GM23338 (cell line): ENCODE results near the gene AGBL4. TPM values are rescaled to one million over a fixed set of nuclear protein-coding genes. Genes with fewer than 3 reads are reported as not detected.

ENCODE experiments used
- ATAC-seq: fragments of 200-7000 bp; cut with Tn5 transposase; 3 replicates; pipeline ENCODE4 v1.9.1; 2020
- DNase-seq: peaks from one replicate; pipeline ENCODE4 v3.0.0-alpha.2; 2015; ENCODE audit warnings: low spot score
- H2AFZ ChIP-seq: fragments of 200-600 bp; sonication (generic); 2 replicates; pipeline ENCODE4 v1.8.0; 2016; ENCODE audit warnings: antibody characterized with exemption, mild to moderate bottlenecking, moderate library complexity
- H3F3A ChIP-seq: fragments of 200-600 bp; sonication (generic); replicated peaks from 2 replicates; pipeline ENCODE4 v1.8.0; 2017; ENCODE audit warnings: antibody characterized with exemption, mixed run types, low read depth
- H3K27ac ChIP-seq: fragments of 200-600 bp; sonication (generic); 2 replicates; pipeline ENCODE4 v1.6.1; 2016; ENCODE audit warnings: low read depth
- H3K27me3 ChIP-seq: fragments of 200-600 bp; sonication (generic); 2 replicates; pipeline ENCODE4 v1.8.0; 2016; ENCODE audit warnings: mild to moderate bottlenecking, mixed run types, moderate library complexity; ENCODE audit not compliant: insufficient read depth
- H3K36me3 ChIP-seq: fragments of 200-600 bp; sonication (generic); 2 replicates; pipeline ENCODE4 v1.8.0; 2016; ENCODE audit warnings: mild to moderate bottlenecking; ENCODE audit not compliant: insufficient read depth
- H3K4me1 ChIP-seq: fragments of 200-600 bp; sonication (generic); 2 replicates; pipeline ENCODE4 v1.8.0; 2016; ENCODE audit warnings: mild to moderate bottlenecking, moderate library complexity; ENCODE audit not compliant: insufficient read depth
- H3K4me2 ChIP-seq: fragments of 200-600 bp; sonication (generic); 2 replicates; pipeline ENCODE4 v1.7.1; 2017; ENCODE audit warnings: mixed run types
- H3K4me3 ChIP-seq: fragments of 200-600 bp; sonication (generic); 2 replicates; pipeline ENCODE4 v1.6.1; 2016; ENCODE audit warnings: mixed run types
- H3K79me2 ChIP-seq: fragments of 200-600 bp; sonication (generic); replicated peaks from 2 replicates; pipeline ENCODE4 v1.8.0; 2017; ENCODE audit warnings: mild to moderate bottlenecking; ENCODE audit not compliant: insufficient read depth
- H3K9me2 ChIP-seq: fragments of 200-600 bp; sonication (generic); 2 replicates; pipeline ENCODE4 v1.8.0; 2017; ENCODE audit not compliant: insufficient read depth
- H4K20me1 ChIP-seq: fragments of 200-600 bp; sonication (generic); replicated peaks from 2 replicates; pipeline ENCODE4 v1.8.0; 2017; ENCODE audit warnings: mild to moderate bottlenecking; ENCODE audit not compliant: insufficient read depth
- H3K27ac Mint-ChIP-seq: 2 replicates; pipeline ENCODE4 v1.8.0; 2020; ENCODE audit warnings: inconsistent platforms, mild to moderate bottlenecking, moderate library complexity, mixed read lengths
- H3K27me3 Mint-ChIP-seq: 3 replicates; pipeline ENCODE4 v1.8.0; 2022; ENCODE audit warnings: low read depth, mild to moderate bottlenecking, moderate library complexity, mixed read lengths, inconsistent platforms; ENCODE audit not compliant: insufficient read depth, poor library complexity
- H3K36me3 Mint-ChIP-seq: 3 replicates; pipeline ENCODE4 v1.8.0; 2021; ENCODE audit warnings: low read depth, mild to moderate bottlenecking, inconsistent platforms, moderate library complexity, mixed read lengths
- H3K4me1 Mint-ChIP-seq: 3 replicates; pipeline ENCODE4 v1.8.0; 2020; ENCODE audit warnings: mild to moderate bottlenecking, inconsistent platforms, mixed read lengths
- H3K4me3 Mint-ChIP-seq: 3 replicates; pipeline ENCODE4 v1.8.0; 2021; ENCODE audit warnings: moderate library complexity, mild to moderate bottlenecking, inconsistent platforms, mixed read lengths
- H3K9me3 Mint-ChIP-seq: 3 replicates; pipeline ENCODE4 v1.8.0; 2020; ENCODE audit warnings: moderate library complexity, mild to moderate bottlenecking, inconsistent platforms, mixed read lengths
- CREB1 ChIP-seq: fragments of 250-450 bp; sonication (Bioruptor Pico); IDR thresholded peaks from 2 replicates; pipeline ENCODE4 v1.5.0; 2020; ENCODE audit warnings: low read depth, mild to moderate bottlenecking, moderate library complexity
- CTCF ChIP-seq, 2 experiments: fragments of 200-600 bp in 1 of 2; sonication (generic) in 1 of 2; conservative IDR thresholded peaks; 2 replicates each; pipeline versions ENCODE4 v1.5.1 to v1.6.1; 2016 to 2017; ENCODE audit warnings: antibody characterized with exemption in 2 of 2, low read depth in 2 of 2, mild to moderate bottlenecking in 2 of 2, moderate library complexity in 1 of 2
- EZH2 ChIP-seq: fragments of 200-600 bp; sonication (generic); IDR thresholded peaks from one replicate; pipeline ENCODE4 v1.8.0; 2017; ENCODE audit warnings: antibody characterized with exemption, mild to moderate bottlenecking, low read depth; ENCODE audit not compliant: unreplicated experiment
- EZH2phosphoT487 ChIP-seq: fragments of 200-600 bp; sonication (generic); IDR thresholded peaks from one replicate; pipeline ENCODE4 v1.8.1; 2018; ENCODE audit warnings: antibody characterized with exemption; ENCODE audit not compliant: unreplicated experiment
- JUNB ChIP-seq: IDR thresholded peaks from one replicate; pipeline ENCODE4 v1.6.1; 2016; ENCODE audit warnings: antibody characterized with exemption; ENCODE audit not compliant: unreplicated experiment
- NANOG ChIP-seq: IDR thresholded peaks from 2 replicates; pipeline ENCODE4 v1.6.1; 2016; ENCODE audit warnings: antibody characterized with exemption, borderline replicate concordance
- POLR2AphosphoS5 ChIP-seq: IDR thresholded peaks from 2 replicates; pipeline ENCODE4 v1.6.1; 2016; ENCODE audit warnings: antibody characterized with exemption, low read depth
- REST ChIP-seq: IDR thresholded peaks from one replicate; pipeline ENCODE4 v1.6.1; 2018; ENCODE audit warnings: antibody characterized with exemption; ENCODE audit not compliant: unreplicated experiment
- STAT1 ChIP-seq: IDR thresholded peaks from one replicate; pipeline ENCODE4 v1.6.1; 2016; ENCODE audit warnings: antibody characterized with exemption; ENCODE audit not compliant: unreplicated experiment
- ZNF114 ChIP-seq: fragments of 250-450 bp; sonication (Bioruptor Pico); IDR thresholded peaks from 2 replicates; pipeline ENCODE4 v1.5.0; 2020; ENCODE audit warnings: mild to moderate bottlenecking, moderate library complexity
- ZNF331 ChIP-seq: fragments of 250-450 bp; sonication (Bioruptor Pico); IDR thresholded peaks from 2 replicates; pipeline ENCODE4 v1.5.0; 2020; ENCODE audit warnings: low read depth, mild to moderate bottlenecking, moderate library complexity
- ZNF462 ChIP-seq: fragments of 250-450 bp; sonication (Bioruptor Pico); IDR thresholded peaks from 2 replicates; pipeline ENCODE4 v1.5.0; 2020; ENCODE audit warnings: mild to moderate bottlenecking, moderate library complexity
- polyA plus RNA-seq: library from polyadenylated mRNA; unstranded; fragments of >200 nt; fragmentation: Nextera tagmentation; extraction: Ambion mirVana; gene quantifications from 2 replicates; pipeline ENCODE4 v1.2.1, GENCODE V29; 2016
- total RNA-seq: library from RNA; depleted of rRNA; stranded (reverse); fragments of >200 nt; shearing (Covaris generic); gene quantifications from 2 replicates; pipeline ENCODE4 v1.2.3, GENCODE V29; 2014

Gene AGBL4
- total and polyA plus RNA-seq, 2 experiments from 2014 or later = 0.91 to 1.5 TPM

GRCh38 chr1:49190138-49190537 is 833.6 kb downstream of the AGBL4 start:
- Histone ChIP-seq H3K36me3 (peaks cover 6% of the 10 kb centered on the region; the same call in 1 of the 2 replicates), H3K9me2 (no peaks in the 10 kb centered on the region), H3K4me3 (no peak overlapping the region), H3F3A (no peaks in the 10 kb centered on the region), H3K4me1 (no peaks in the 10 kb centered on the region), H4K20me1 (no peaks in the 10 kb centered on the region), H3K27me3 (no peaks in the 10 kb centered on the region), H3K79me2 (no peaks in the 10 kb centered on the region), H3K27ac (no peak overlapping the region), H3K4me2 (no peak overlapping the region), H2AFZ (no peak overlapping the region)
- H3K27me3 Mint-ChIP-seq = no peaks in the 10 kb centered on the region
- TF ChIP-seq EZH2phosphoT487 (no peak), ZNF331 (CRISPR knock-in tag) (no peak), ZNF462 (CRISPR knock-in tag) (no peak), STAT1 (no peak), JUNB (no peak), REST (no peak), CTCF (conservative IDR thresholded peaks at IDR 0.05; ENCODE audit: low read depth in 2 of 2) (no peak), EZH2 (no peak), CREB1 (CRISPR knock-in tag) (no peak), ZNF114 (CRISPR knock-in tag) (no peak), POLR2AphosphoS5 (no peak), NANOG (no peak)
- DNase-seq (no peak), ATAC-seq (no peak)
- no peaks in the 10 kb centered on the region for H3K4me1 Mint-ChIP-seq
- peaks cover 26% of the 10 kb centered on the region for H3K36me3 Mint-ChIP-seq
- no peak overlapping the region for H3K4me3 Mint-ChIP-seq
- H3K9me3 Mint-ChIP-seq = peaks cover 97% of the 10 kb centered on the region
- no peak overlapping the region for H3K27ac Mint-ChIP-seq
